ENCODE results near the gene CHCHD3. TPM values are rescaled to one million over a fixed set of nuclear protein-coding genes. Genes with fewer than 3 reads are reported as not detected.
"Not testable (repeated sequence)": the region's sequence is repeated elsewhere in the genome, so short reads cannot be mapped to it uniquely, and the experiment has no call there.

The CHCHD3 gene
- total RNA-seq, 4 donors from 2014 or later, result 40.6 to 66.6 (median 48.1) TPM

DNA sequence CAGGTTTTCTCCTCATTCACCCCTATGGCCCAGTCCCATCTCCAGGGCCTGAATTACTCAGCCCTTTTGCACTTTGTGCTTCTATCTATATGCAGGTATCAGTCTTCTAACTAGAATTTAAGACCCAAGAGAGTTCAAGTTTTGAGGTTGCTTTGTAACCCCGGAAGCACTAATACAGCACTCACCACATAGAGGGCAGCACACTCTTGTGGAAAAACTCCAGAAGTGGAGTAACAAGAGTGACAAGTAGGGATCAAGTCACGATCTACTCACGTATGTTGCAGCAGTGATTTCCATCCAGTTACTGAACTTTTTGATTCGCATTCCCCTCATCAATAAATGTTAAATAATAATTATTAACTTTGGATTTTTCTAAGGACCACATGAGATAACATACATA lies 151.0 kb downstream of the CHCHD3 start:
- Histone ChIP-seq H3K4me3 (no peak overlapping the region), H3K4me1 (no peaks in the 10 kb centered on the region), H3K36me3 (peaks cover 0 to 20% (median 0%) of the 10 kb centered on the region in 3 donors), H3K27me3 (no peaks in the 10 kb centered on the region), H3K27ac (no peak overlapping the region), H3K9me3 (peaks cover 0 to 6% (median 0%) of the 10 kb centered on the region in 4 donors)
- no peak for TF ChIP-seq EP300 (IDR thresholded peaks at IDR 0.05)
- TF ChIP-seq, protein P1, sequence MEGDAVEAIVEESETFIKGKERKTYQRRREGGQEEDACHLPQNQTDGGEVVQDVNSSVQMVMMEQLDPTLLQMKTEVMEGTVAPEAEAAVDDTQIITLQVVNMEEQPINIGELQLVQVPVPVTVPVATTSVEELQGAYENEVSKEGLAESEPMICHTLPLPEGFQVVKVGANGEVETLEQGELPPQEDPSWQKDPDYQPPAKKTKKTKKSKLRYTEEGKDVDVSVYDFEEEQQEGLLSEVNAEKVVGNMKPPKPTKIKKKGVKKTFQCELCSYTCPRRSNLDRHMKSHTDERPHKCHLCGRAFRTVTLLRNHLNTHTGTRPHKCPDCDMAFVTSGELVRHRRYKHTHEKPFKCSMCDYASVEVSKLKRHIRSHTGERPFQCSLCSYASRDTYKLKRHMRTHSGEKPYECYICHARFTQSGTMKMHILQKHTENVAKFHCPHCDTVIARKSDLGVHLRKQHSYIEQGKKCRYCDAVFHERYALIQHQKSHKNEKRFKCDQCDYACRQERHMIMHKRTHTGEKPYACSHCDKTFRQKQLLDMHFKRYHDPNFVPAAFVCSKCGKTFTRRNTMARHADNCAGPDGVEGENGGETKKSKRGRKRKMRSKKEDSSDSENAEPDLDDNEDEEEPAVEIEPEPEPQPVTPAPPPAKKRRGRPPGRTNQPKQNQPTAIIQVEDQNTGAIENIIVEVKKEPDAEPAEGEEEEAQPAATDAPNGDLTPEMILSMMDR (IDR thresholded peaks at IDR 0.05), result no peak
- no peak for TF ChIP-seq POLR2A (IDR thresholded peaks at IDR 0.05)
- WGBS, 2 donors, result 67 to 72% methylated on average over 4 of the region's 4 CpGs
- DNase-seq (ENCODE audit: low spot score in 2 of 2), result no peak

DNA sequence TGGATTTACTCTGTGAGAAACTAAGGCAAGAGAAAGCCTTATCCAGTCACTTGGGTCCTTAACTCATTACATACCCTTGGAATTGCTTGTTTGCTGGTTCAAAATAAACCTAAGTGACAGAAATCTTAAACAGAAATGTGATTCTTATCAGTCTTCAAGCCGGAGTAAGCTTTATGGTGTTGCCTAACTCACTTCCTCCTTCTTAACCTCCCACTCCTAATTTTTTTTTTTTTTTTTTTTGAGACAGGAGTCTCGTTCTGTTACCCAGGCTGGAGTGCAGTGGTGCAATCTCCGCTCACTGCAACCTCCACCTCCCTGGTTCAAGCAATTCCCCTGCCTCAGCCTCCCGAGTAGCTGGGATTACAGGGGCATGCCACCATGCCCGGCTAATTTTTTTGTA lies 151.9 kb downstream of the CHCHD3 start:
- not testable (repeated sequence) for H3K9me3 ChIP-seq; H3K27me3 ChIP-seq; DNase-seq (ENCODE audit: low spot score in 2 of 2); H3K27ac ChIP-seq; H3K4me1 ChIP-seq; H3K4me3 ChIP-seq
- WGBS, 2 donors, result 87 to 88% methylated on average over 5 of the region's 5 CpGs
- peaks cover 0 to 15% (median 0%) of the 10 kb centered on the region in 3 donors for H3K36me3 ChIP-seq

DNA sequence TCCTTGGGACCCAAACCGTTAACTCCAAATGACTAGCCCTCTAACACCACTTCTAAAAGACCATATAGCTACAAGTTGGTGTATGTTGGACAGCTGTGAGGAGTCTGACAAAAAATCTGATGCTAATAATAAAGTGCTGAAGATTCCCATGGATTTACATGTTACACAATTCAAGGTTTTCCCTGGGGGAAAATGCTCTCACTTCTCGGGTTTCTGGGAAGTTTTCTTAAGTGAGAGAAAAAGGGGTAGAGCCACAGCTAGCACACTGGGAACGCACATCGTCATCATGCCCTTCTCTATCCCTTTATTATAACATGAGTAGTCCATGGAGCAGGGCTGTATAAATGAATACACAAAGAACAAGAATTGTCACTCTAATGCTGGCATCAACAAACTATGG lies 162.1 kb downstream of the CHCHD3 start:
- H3K27me3 ChIP-seq, result no peaks in the 10 kb centered on the region
- no peak overlapping the region for H3K4me3 ChIP-seq
- H3K36me3 ChIP-seq, result no peaks in the 10 kb centered on the region
- no peak overlapping the region for H3K27ac ChIP-seq
- no peak for DNase-seq (ENCODE audit: low spot score in 2 of 2)
- H3K9me3 ChIP-seq, result no peaks in the 10 kb centered on the region
- 82% methylated on average over 4 of the region's 4 CpGs for WGBS, 2 donors
- TF ChIP-seq, protein P1 (IDR thresholded peaks at IDR 0.05), result no peak
- TF ChIP-seq EP300 (IDR thresholded peaks at IDR 0.05) (no peak), POLR2A (IDR thresholded peaks at IDR 0.05) (no peak)
- no peaks in the 10 kb centered on the region for H3K4me1 ChIP-seq

DNA sequence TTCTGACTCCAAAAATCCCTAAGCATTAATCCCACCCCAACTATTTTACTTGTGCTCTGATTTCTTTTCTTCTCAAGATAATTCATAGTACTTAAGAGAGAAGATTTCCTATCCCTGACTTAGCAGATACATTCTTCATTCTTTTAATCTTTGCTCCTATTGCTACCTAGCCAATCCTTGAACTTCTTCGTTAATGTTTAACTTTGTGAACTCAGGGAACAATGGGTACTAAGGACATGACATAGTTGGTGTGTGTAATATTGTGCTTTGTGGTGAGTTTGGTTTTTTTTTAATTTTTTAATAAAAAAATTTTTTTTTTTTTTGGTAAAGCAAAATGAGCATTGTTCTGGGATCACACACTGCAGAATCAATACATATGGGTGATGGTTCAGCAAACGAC lies 166.2 kb downstream of the CHCHD3 start:
- H3K4me1 ChIP-seq, result no peaks in the 10 kb centered on the region
- no peaks in the 10 kb centered on the region for H3K27me3 ChIP-seq
- no peak overlapping the region for H3K4me3 ChIP-seq
- TF ChIP-seq, protein P1 (IDR thresholded peaks at IDR 0.05), result no peak
- TF ChIP-seq POLR2A (IDR thresholded peaks at IDR 0.05) (no peak), EP300 (IDR thresholded peaks at IDR 0.05) (no peak)
- DNase-seq (ENCODE audit: low spot score in 2 of 2), result no peak
- H3K9me3 ChIP-seq, result no peaks in the 10 kb centered on the region
- peaks cover 0 to 14% (median 0%) of the 10 kb centered on the region in 3 donors for H3K36me3 ChIP-seq
- 70 to 73% methylated on average over 2 of the region's 2 CpGs for WGBS, 2 donors
- no peak overlapping the region for H3K27ac ChIP-seq

DNA sequence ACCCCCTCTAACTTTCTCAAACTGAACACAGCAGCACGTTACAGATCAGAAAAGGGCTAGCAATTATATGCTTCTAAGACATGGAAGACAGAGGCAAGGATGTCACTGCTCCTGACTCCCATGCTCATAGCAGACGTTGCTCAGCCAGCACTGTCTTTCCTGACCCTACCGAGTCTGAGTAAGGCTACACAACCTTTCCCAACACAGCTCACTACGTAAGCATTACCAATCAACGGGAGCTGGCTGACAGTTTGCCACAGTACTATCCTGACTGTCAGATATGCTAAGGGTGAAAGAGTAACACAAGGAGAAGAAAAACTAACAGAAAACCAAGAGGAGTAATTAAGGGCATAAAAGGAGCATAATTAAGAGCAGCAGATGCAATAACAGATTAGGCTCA lies 171.2 kb downstream of the CHCHD3 start:
- Histone ChIP-seq H3K4me3 (no peak overlapping the region), H3K4me1 (no peaks in the 10 kb centered on the region), H3K36me3 (peaks cover 0 to 22% (median 0%) of the 10 kb centered on the region in 3 donors), H3K27ac (no peak overlapping the region), H3K9me3 (no peaks in the 10 kb centered on the region), H3K27me3 (no peaks in the 10 kb centered on the region)
- TF ChIP-seq EP300 (IDR thresholded peaks at IDR 0.05) (no peak), POLR2A (IDR thresholded peaks at IDR 0.05) (no peak)
- TF ChIP-seq, protein P1 (IDR thresholded peaks at IDR 0.05), result no peak
- WGBS, 2 donors, result 85 to 89% methylated on average over 5 of the region's 5 CpGs
- no peak for DNase-seq (ENCODE audit: low spot score in 2 of 2)

DNA sequence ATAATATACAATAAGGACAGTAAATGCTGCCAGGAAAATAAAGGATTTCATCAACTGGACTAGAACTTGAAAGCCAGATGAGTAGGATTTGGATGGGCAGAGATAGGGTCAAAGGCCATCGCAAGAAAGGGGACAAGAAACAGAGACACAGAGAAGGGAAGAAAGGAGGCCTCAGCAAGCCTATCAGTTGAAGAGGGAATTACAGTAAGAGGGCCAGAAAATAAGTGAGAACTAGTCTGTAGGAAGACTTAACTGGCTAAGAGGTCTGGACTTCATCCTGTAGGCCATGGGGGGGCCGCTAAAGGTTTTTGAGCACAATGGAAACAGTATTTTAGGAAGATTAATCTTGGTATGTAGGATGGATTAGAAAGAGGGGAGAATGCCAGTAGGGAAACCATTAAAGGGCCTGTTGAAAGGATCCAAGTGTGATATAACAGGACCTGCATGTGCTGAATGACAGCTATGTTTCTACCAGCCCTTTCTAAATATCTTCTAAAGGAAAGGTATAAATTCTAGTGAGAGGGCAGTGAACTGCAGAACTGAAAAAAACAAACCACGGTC lies 174.4 kb downstream of the CHCHD3 start:
- Histone ChIP-seq H3K36me3 (peaks cover 0 to 27% (median 0%) of the 10 kb centered on the region in 3 donors), H3K9me3 (no peaks in the 10 kb centered on the region), H3K4me3 (no peak overlapping the region), H3K27ac (no peak overlapping the region), H3K4me1 (no peaks in the 10 kb centered on the region), H3K27me3 (no peaks in the 10 kb centered on the region)
- no peak for DNase-seq (ENCODE audit: low spot score in 2 of 2)
- TF ChIP-seq, protein P1 (IDR thresholded peaks at IDR 0.05), result no peak
- TF ChIP-seq EP300 (IDR thresholded peaks at IDR 0.05) (no peak), POLR2A (IDR thresholded peaks at IDR 0.05) (no peak)
- 76 to 78% methylated on average over 3 of the region's 3 CpGs for WGBS, 2 donors

Data from tibial nerve (tissue), 4 donors.